HG03060 (cell line): ENCODE results near the gene RPL29.
"Not testable (repeated sequence)": the region's sequence is repeated elsewhere in the genome, so short reads cannot be mapped to it uniquely, and the experiment has no call there.

Experiments
- ATAC-seq: cut with Tn5 transposase; IDR thresholded peaks from one replicate; pipeline ENCODE4 v1.9.1; 2021; ENCODE audit warnings: low read depth, moderate number of reproducible peaks; ENCODE audit not compliant: unreplicated experiment

Gene RPL29

DNA sequence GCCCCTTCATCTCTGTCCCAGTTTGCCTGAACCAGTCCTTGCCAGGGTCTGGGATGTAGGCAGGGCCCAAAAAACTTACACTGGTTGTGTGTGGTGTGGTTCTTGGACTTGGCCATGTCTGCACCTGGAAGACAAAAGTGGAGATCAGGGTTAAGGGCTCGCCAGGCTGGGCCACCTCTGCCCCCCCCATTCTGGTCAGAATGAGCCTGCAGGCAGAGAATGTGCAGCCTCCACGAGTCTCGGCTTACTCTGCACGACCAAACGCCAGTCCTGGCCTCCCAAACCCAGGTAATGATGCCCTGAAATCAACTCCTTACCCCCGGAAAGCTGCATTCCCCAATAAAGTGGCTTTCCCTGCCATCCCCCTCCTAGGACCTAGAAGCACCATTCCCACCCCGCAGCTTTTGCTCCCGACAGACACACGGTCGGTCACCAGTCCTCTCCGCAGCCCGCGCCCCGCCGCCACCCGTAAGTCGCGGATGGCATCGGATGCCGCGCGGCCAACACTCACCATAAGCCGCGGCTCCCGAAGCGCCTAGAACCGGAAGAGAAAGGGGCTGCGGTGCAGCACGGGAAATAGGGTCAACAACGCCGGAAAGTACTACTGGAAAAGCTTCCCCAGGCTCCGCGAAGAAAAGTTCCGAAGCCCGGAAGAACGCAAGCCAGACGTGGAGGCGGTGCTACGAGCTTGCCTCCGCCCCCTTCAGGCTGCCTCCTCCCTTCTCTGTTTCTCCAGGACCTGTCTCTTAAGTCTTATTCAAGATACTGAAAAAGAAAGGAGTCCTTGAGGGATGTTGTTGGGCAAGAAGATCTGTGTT lies at the start of gene RPL29:
TSS of gene RPL29 (minus strand) at position 550 of the 818 bp plus-strand sequence. CDS start at position 116, 434 bp downstream.
- ATAC-seq = peak; percentile 84

DNA sequence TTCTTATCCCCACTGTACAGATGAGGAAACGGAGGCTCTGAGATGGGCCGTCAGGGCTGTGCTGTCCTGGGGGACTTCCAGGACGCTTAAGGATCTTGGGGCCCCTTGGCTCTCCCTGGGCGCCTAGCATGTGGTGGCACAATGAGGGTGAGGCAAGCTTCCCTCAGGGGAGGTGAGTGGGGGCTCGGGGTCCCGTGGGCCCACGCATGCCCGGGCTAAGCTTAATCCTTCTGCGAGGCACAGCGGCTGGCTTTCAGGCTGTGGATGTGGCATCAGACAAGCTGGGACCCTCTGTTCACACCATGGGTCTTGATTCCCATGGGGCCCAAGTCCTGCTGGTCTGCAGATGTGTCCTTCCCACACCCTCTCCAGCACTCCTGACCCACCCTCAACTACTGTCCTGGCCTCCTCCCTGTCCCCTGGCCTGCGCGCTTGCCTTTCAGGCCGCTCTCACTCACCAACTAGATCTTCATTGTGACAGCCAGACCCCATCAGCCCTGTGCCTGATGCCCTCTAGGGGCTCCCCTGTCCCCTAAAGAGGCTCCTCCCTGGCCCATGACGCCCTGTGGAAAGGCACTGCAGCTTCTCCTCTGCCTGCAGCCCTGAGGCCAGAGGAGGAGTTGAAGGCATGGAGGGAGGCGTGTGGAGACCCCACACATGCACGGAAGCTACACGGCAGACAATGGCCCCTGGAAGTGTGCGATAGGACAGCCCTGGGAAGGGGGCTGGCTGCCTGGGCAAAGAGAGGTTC lies 49.3 kb upstream of the RPL29 start:
- no peak for ATAC-seq

DNA sequence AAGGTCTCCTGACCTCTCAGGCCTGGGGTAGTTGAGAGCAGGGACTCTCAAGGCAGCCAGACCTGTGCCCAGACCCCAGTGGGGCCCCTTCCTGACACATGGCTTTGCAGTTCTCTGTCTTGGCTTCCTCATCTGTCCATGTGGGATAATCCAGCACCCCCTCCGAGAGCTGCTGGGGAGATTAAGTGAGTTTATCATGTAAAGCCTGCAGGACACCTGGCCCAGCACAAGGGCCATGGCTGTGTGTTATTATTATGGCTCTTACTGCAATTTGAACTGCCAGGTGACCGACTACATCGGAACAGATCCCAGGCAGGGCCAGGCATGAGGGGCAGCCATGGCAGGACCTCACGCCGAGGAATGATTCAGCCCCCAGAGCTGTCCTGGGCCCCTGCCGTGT lies 48.1 kb upstream of the RPL29 start:
- ATAC-seq = no peak

DNA sequence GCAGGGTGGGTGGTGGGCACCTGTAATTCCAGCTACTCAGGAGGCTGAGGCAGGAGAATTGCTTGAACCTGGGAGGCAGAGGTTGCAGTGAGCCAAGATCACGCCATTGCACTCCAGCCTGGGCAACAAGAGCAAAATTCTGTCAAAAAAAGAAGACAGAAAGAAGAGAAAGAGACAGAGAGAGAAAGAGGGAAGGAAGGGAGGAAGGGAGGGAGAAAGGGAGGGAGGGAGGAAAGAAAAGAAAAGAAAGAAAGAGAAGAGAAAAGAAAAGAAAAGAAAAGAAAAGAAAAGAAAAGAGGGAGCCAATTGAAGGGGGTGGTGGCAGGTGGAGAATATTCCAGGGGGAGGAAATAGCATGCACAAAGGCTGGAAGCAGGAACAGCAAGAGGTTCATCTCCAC lies 47.3 kb upstream of the RPL29 start:
- ATAC-seq = not testable (repeated sequence)

DNA sequence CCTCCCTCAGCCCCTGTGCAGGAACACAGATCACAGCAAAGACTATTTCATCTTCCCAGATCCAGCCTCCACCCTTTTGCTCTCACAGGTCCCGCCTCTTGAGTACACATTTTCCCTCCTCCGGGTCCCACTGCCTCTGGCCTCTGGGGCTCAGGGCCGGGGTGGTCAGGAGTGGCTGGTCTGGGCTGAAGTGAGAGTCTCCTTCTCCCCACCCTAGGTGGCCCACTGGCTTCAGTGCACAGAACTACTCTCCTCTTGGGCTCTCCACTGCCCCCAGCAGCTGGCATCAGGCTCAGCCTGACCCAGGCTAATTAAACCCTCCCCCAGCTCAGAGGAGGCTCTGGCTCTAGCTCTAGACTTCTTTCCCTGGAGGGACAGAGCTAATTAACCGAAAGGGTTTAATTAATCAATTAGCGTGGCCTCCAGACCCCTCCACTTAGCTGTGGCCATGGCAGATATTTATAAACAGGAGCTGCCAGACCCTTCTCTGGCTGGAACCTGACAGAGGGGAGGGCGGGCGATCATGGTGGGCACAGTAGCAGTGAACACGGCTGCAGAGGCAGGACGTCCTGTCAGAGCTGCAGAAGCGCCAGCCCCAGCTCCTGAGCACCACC lies 45.5 kb upstream of the RPL29 start:
- no peak for ATAC-seq

DNA sequence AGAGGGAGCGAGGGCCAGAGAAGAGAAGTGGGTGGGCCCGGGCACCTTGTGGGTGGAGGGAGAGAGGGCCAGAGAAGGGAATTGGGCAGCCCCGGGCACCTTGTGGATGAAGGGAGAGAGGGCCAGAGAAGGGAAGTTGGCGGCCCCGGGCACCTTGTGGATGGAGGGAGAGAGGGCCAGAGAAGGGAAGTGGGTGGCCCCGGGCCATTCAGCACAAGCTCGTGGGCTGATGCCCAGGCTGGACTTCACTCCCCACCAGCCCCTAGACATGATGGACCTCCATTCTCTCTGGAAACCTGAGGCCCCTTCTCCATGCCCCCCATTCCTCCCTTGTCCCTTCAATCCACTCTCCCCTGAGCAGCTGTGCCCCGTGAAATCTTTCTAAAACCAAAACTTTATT lies 44.9 kb upstream of the RPL29 start:
- ATAC-seq = no peak

DNA sequence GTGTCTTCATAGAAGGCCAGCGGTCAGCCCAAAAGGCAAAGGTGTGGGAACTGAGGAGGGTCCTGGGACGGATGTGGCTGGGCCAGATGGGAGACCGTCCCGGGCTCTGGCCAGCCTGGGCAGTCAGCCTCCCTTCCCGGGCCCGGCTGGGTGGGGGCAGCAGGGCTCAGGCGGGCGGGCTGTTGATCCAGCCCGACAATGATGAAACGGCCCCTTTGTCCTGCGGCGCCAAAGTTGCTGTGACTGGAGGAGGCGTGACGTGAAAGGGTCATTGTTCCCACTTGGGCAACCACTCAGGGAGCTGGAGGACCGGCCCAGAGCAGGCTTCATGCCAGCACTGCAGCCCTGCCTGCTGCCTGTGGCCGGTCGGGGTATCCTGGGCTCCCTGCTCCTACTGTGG lies 44.2 kb upstream of the RPL29 start:
- ATAC-seq = no peak

- no peak for ATAC-seq
Observed at GRCh38 chr3:52039426-52039825, 43.7 kb upstream of the RPL29 start.

DNA sequence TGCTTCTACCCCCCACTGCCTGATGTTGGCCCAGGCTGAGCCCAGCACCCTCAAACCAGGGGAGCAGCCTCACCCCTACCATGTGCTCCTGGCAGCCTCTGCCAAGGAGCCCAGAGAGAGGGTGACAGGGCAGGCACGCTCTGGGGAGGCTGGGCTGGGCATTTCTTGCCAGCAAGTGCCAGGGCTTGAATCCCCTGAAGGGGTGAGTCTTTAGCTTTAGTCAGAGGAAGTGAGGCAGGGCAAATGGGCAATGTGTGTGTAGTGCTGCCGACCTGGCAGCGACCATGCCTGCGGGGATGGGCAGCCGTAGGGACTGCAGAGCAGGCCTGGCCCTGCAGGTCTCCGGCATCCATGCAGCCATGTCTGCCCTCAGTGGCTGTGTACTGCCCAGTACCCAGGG lies 42.5 kb upstream of the RPL29 start:
- no peak for ATAC-seq

DNA sequence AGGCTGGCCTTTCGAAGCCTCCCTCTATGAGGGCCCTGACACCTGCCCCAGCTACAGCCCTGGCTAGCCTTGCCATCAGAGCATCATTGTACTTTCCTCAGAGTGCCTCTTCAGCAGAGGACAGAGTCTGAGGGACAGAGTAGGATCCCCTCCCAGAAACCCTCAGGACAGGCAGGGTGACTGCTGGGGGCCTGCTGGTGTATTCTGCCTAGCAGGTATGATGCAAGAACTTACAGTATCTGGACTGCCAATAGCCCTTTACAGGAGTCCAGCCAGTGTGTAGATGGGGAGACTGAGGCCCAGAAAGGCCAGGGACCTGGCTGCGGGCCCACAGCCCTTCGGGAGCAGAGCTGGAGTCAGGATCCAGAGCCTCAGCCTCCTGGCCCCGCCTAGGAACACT lies 41.6 kb upstream of the RPL29 start:
- ATAC-seq = no peak

DNA sequence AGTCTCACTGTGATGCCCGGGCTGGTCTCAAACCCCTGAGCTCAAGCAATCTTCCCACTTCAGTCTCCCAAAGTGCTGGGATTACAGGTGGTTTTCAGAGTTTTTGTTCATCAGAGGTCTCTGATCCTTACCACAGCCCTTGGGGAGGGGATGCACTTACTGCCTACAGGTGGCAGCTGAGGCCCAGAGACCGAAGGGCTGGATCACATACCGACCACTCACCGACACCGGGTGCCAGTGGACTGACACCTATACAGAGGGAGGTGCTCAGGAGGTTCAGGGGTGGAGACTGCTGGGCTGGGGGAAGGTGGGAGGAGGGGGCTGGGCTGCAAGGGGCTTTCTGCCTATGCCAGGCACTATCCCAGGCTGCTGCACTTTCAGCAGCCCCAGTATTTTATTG lies 41.1 kb upstream of the RPL29 start:
- ATAC-seq = no peak

- peak; percentile 61 for ATAC-seq
Observed at GRCh38 chr3:52036222-52036694, 40.6 kb upstream of the RPL29 start.

DNA sequence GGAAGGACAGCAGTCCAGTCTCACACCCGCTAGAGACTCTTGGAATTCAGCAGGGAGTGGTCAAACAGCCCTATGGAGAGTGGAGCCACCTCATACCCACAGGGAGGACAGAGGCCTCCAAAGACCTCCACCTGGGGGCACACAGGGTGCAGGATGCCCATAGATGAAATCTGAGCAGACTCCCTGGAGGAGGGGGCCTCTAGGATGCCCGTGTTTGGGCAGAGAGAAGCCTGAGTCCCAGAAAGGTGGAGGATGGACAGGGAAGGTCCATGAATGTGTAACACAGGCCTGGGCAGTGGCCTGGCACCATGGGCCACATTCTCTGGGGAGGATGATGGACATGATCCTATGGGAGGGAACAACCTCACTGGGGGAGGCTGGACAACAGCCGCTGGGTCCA lies 39.0 kb upstream of the RPL29 start:
- no peak for ATAC-seq

- ATAC-seq = no peak
Observed at GRCh38 chr3:52034212-52034611, 38.5 kb upstream of the RPL29 start.

GRCh38 chr3:52033748-52034147 lies 38.1 kb upstream of the RPL29 start:
- ATAC-seq = not testable (repeated sequence)

DNA sequence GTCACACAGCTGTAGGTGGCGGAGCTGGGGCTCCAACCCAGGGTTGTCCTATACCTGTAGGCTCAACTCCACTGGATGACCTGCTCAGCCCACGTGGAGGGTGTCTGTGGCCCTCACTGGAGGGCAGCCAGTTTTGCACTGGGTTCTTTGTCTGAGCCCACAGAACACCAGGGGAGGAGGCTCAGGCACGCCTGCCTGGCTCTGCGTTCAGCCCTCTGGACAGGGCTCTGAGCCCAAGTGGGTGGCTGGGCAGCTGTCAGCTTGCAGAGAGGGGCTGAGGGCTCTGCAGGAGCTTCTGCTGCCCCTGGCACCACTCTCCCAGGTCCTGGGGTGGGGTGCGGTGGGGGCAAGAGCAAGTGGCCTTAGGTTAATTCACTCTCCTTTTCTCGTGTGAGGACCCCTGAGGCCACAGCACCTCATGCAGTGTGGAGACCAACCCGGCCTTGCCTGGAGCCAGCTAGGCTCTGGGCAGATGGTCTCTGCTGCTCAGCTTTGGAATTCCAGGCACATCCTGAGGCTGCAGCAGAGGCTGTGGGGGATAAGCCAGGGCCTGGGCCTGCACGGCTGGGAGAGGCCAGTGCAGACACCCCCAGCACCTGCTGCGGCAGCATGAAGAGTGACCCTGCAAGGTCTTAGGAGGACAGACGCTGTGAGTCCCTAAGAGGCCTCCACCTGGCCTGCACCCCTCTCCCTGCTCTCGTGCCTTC lies 37.2 kb upstream of the RPL29 start:
- ATAC-seq = no peak

GRCh38 chr3:52031896-52032295 lies 36.2 kb upstream of the RPL29 start:
- no peak for ATAC-seq

GRCh38 chr3:52030714-52031310 lies 35.1 kb upstream of the RPL29 start:
- no peak for ATAC-seq

- ATAC-seq = no peak
Observed at GRCh38 chr3:52029535-52029934, 33.8 kb upstream of the RPL29 start.

DNA sequence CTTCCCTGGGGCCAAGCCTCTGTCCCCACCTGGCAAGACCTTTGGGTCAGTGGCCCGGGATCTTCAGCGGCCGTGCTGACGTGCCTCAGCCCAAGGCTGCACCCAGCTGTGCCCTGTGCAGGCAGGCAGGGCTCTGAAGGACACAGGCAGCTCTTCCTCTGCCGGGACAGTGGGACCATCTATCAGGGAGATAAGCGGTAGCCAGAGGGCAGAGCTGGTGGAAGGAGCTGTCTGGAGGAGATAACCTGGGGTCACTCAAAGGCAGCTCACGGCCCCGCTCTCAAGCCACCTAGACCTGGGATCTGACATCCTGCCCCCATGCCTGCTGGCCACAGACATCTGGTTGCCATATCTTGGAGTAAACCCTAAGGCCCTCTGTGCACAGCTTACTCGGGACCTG lies 33.4 kb upstream of the RPL29 start:
- no peak for ATAC-seq
